Central memory CD4-positive, alpha-beta T cell (primary cell): ENCODE measurements around the gene NPBWR2.

Source experiments
- DNase-seq: peaks from one replicate; pipeline ENCODE4 v3.0.0; 2022
- total RNA-seq, 3 experiments: gene quantifications; one replicate each; lab custom pipeline; 2026; lab: John Stamatoyannopoulos, UW

Gene NPBWR2
- 0 reads per million in 3 experiments for total RNA-seq

GRCh38 chr20:64106981-64107735, at the start of gene NPBWR2:
Gene NPBWR2, minus strand, starts transcription at chr20:64107565. Its CDS starts 734 bp downstream, at chr20:64106831.
- no peak for DNase-seq

DNA sequence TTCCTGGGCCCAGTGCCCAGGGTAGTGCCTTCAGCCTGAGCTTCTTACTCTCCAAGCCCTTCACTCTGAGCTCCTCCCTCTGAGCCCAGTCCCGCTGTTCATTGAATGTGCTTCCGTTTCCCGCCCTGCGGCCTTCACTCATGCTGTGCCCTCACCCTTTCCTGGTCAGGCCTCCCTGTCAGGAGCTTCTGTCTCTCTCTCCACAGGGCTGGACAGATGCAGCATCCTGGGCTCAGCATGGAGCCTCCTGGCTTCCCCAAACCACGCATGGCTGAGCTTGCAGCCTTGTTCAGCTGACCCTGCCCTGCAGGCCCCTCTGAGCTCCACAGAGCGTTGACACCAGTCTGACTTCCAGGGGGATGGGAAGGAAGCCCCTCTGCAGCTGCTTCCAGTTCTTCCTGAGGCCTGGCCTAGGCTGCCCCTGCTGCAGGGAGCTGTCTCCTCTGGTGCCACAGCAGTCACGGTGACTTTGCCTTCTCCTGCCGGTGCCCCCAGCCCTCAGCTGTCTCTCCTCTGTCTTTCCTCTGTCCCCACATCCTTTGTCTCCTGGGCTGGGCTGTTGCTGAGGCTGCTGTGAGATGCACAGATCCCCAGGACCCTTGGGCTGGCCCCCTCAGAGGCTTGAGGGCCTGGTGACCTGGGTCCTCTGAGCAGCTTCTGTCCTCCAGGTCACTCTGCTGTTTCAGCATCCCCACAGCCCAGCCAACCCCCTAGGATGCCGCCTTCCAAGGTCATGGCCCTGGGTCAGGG, 48.9 kb upstream of the NPBWR2 start:
- DNase-seq = no peak

GRCh38 chr20:64155258-64156135, 48.1 kb upstream of the NPBWR2 start:
- no peak for DNase-seq

DNA sequence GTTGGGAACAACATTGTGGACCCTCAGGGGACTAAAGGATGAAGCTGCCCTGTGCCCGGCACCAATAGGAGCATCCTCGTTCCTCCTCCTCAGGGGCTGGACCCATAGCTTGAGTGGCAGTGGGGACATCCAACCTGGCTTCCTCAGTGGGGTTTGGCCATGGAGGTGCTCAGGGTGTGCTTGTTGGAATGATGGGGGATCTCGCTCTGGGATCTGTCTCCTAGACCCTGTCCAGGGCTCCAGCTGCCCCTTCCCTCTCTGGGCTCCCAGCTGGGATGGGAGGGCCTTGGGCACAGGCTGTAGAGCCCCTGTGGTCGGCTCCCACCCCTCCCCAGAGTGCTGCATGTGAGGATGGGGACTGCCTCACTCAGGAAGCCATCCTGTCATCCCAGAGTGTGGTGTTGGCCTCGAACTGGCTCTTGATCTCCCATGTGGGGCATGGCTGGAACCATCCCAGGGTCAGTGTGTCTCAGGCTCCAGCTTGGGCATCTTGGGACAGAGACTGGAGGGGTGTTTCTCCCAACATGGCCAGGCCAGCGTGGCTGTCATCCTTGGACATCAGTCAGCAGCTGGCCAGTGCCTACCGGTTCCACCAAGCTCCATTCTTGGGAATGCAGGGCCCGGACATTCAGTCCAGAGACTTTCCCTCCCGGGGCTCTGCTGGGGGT, 47.4 kb upstream of the NPBWR2 start:
- DNase-seq = no peak

DNA sequence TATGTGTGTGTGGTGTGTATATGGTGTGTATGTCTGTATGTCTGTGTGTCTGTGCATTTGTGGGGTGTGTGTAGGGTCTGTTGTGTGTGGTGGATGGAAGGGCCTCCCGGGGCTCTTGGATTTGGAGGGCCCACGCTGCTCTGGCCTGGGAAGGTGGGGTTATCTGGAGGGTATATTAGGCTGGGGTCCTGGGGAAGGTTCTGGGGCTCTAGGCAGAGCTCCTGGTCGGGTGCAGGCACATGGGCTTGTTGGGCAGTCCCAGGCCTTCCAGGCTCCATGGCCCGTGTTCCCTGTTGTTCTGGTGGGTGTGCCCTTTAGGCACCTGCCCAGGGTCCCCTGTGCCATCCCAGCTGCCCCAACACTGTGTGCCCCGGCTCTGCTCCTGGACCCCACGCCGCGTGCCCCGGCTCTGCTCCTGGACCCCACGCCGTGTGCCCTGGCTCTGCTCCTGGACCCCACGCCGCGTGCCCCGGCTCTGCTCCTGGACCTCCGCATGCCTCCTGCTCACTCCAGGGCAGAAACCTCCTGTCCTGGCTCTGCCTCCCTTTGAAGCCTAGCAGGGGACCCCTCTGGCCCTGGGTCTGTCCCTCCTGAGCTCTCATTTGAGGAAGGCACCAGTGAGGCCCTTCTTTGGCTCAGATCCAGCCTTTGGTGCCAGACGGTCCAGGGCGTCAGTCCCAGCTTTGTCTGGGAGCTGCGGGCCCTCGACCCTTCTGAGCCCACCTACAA, 46.7 kb upstream of the NPBWR2 start:
- no peak for DNase-seq

DNA sequence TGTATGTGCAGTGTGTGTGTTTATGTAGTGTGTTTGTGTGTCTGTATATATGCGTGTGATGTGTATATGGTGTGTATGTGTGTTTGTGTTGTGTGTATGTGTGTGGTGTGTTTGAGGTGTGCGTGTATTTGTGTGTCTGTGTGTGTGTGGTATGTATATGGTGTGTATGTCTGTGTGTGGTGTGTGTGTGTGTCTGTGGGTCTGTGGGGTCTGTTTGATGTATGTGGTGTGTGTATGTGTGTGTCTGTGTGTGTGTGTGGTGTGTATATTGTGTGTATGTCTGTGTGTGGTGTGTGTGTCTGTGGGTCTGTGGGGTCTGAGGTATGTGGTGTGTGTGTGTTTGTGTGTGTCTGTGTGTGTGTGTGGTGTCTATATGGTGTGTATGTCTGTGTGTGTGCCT, 46.0 kb upstream of the NPBWR2 start:
- no peak for DNase-seq

GRCh38 chr20:64152906-64153305, 45.5 kb upstream of the NPBWR2 start:
- DNase-seq = no peak

- no peak for DNase-seq
Observed at GRCh38 chr20:64151633-64152530, 44.5 kb upstream of the NPBWR2 start.

DNA sequence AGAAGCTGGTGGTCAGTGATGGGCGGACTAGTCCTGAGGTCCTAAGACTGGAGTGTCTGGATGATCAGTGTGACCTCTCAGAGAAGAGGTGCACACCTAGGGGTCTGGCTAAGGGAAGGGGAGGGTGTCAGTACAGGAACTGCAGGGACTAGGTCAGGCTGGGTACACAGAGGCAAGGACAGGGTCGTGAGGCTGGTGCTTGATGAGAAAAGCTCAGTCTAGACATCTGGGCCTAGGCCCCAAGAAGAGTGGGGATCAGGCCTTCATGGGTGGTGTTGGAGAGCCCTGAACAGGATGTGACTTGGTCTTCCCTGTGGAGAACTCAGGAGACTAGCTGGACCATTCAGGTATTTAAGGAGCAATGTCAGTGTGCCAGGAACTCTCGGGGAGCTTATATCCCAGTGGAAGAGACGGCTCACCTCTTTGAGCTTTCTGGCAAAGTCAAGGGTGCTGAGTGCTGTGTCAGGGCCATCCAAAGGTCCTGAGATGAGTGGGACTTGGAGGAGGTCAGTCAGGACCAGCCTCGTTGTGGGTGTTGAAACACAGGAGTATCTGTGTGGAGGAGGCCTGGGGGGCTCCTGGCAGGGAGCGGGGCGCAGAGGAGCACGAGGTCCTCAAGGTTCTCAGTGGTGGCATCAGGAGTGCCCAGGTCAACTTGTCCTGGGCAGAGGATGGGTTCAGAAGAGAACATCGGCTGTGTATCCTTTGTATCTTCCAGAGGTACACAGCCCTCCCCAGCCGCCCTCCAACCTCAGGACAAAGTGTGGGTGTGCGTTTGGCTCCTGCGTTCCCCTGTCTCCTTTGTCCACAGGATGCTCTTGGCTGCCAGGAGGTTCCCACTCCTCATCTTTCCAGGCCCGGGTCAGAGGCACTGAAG, 43.6 kb upstream of the NPBWR2 start:
- DNase-seq = no peak

DNA sequence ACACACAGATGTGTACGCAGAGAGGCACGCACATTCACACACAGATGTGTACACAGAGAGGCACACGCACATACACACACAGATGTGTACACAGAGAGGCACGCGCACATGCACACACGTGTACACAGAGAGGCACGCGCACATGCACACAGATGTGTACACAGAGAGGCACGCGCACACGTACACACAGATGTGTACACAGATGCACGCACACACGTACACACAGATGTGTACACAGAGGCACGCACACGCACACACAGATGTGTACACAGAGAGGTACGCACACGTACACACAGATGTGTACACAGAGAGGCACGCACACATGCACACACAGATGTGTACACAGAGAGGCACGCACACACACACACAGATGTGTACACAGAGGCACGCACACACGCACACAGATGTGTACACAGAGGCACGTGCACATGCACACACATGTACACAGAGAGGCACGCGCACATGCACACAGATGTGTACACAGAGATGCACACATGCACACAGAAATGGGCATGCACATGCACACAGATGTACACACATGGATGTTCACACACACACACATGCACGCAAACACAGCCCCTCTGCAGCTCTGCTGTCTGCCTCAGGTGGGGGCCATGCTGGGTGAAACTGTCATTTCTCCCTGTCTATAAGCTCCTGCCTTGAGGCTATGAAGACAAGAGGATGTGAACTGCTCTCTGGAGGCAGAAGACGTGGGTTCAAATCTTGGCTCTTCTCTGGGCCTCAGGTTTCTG, 42.6 kb upstream of the NPBWR2 start:
- no peak for DNase-seq

GRCh38 chr20:64149141-64149540, 41.8 kb upstream of the NPBWR2 start:
- DNase-seq = no peak

DNA sequence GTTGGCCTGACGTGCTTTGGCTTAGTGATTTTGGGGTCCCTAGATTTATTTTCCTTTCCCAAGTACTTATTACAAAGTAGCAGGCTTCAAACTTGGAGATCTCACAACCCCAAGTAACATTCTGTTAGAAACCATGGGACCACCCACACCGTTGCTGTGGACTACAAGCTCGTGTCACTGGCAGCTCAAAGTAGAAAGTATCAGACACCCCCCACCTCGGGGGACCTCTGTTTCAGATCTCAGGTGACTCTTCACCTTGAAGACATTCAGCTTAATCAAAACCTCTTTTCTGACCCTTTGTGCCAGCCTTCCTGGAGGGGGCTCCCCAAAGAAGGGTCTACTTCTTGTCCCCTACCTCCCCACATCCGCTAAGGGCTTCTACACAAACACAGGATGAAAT, 41.2 kb upstream of the NPBWR2 start:
- no peak for DNase-seq

- DNase-seq = no peak
Observed at GRCh38 chr20:64146936-64147477, 39.6 kb upstream of the NPBWR2 start.

DNA sequence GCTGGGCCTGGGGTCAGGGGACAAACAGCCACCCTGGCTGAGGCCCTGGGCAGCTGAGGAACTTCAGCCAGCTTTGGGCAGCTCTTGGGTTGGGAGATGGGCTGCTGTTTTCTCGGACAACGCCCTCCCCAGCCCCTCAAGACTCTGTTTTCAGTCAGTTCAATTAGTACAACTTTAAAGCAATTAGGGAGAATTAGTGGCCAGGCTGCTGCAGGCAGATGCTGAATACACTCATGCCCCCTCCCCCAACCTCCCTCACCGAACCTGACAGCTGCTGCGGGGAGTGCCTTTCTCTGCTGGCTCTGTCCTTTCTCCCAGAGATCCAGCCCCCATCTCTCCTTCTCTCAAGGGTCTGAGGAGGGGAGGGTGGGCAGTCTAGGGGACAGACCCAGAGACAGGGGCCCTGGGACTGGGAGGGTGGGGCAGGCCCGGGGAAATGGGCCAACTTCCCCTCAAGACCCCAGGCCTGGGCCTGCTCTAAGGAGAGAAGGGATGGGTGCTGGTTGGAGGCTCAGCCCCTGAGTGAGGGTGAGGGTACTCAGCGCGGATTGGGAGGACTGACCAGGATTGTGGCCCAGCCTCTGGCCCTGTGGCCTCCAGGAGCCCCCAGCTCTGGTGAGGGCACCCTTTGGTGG, 39.1 kb upstream of the NPBWR2 start:
- no peak for DNase-seq

- DNase-seq = no peak
Observed at GRCh38 chr20:64145458-64146300, 38.3 kb upstream of the NPBWR2 start.

DNA sequence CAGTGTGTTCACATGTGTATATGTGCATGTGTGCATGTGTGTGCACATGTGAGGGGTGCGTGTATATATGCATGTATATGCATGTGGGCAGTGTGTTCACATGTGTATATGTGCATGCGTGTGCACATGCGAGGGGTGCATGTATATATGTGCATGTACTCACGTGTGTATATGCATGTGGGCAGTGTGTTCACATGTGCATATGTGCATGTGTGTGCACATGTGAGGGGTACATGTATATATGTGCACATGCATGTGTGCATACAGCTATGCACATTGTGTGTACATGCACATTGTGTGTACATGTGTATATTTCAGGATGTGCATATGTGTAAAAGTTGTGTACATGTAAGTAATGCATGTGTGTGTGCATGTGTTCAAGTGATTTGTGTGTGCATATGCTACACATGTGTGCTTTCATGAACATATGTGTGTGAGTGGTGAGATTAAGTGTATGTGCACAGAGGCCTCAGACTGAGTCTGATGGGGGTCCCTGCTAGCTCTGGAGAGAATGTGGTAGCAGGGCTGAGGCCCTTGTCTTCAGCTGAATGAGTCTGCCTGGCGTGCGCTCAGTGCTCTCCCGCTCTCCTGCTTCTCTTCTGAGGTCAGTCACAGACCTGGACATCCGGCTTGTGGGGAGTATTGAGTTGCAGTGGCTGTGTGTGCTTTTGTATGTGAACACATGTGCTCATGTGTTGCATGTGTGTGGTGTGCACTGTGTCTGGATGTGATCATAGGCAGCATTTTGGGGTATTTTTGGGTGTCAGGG, 37.0 kb upstream of the NPBWR2 start:
- no peak for DNase-seq
